HEK293T (cell line): ENCODE measurements around the gene PXT1.

Experiments
- CTCF ChIA-PET: fragments of 350-600 bp; formaldehyde crosslinking; extraction: SDS; loops from one replicate; lab custom pipeline; 2021; ENCODE audit warnings: antibody characterized with exemption, inconsistent platforms; lab: Yijun Ruan, JAX
- POLR2A ChIA-PET: fragments of 350-600 bp; formaldehyde crosslinking; extraction: SDS; loops from one replicate; lab custom pipeline; 2020; ENCODE audit warnings: antibody characterized with exemption, inconsistent platforms; lab: Yijun Ruan, JAX
- DNase-seq: peaks from one replicate; pipeline ENCODE4 v3.0.0; 2012; ENCODE audit warnings: mixed read lengths; ENCODE audit errors: extremely low spot score
- ARNT ChIP-seq: fragments of 450-650 bp; IDR thresholded peaks from 2 replicates; pipeline ENCODE4 v1.6.1; 2017; ENCODE audit warnings: mild to moderate bottlenecking
- BHLHE40 ChIP-seq: fragments of 450-650 bp; IDR thresholded peaks from 2 replicates; pipeline ENCODE4 v1.6.1; 2016; ENCODE audit warnings: mild to moderate bottlenecking, moderate library complexity, borderline replicate concordance
- CTBP1 ChIP-seq: fragments of 450-650 bp; IDR thresholded peaks from 2 replicates; pipeline ENCODE4 v1.6.1; 2016; ENCODE audit warnings: borderline replicate concordance
- ELF4 ChIP-seq: fragments of 450-650 bp; IDR thresholded peaks from 2 replicates; pipeline ENCODE4 v1.6.1; 2017; ENCODE audit warnings: antibody characterized with exemption
- FOXA1 ChIP-seq: fragments of 450-650 bp; IDR thresholded peaks from 2 replicates; pipeline ENCODE4 v1.6.1; 2016; ENCODE audit warnings: mild to moderate bottlenecking
- FOXK2 ChIP-seq: fragments of 450-650 bp; IDR thresholded peaks from 2 replicates; pipeline ENCODE4 v1.6.1; 2016; ENCODE audit warnings: mild to moderate bottlenecking
- FOXM1 ChIP-seq: fragments of 450-650 bp; IDR thresholded peaks from 2 replicates; pipeline ENCODE4 v1.6.1; 2017; ENCODE audit warnings: mild to moderate bottlenecking, borderline replicate concordance
- HDGF ChIP-seq: fragments of 450-650 bp; IDR thresholded peaks from 2 replicates; pipeline ENCODE4 v1.6.1; 2017; ENCODE audit warnings: antibody characterized with exemption, borderline replicate concordance
- L3MBTL2 ChIP-seq: fragments of 450-650 bp; conservative IDR thresholded peaks from 2 replicates; pipeline ENCODE4 v1.6.1; 2016; ENCODE audit warnings: mild to moderate bottlenecking
- LEF1 ChIP-seq: fragments of 450-650 bp; IDR thresholded peaks from 2 replicates; pipeline ENCODE4 v1.6.1; 2017; ENCODE audit warnings: mild to moderate bottlenecking, borderline replicate concordance
- NFRKB ChIP-seq: fragments of 450-650 bp; IDR thresholded peaks from 2 replicates; pipeline ENCODE4 v1.6.1; 2016; ENCODE audit warnings: mild to moderate bottlenecking, moderate library complexity
- SP1 ChIP-seq: fragments of 450-650 bp; IDR thresholded peaks from 2 replicates; pipeline ENCODE4 v1.6.1; 2017
- SUZ12 ChIP-seq: fragments of 450-650 bp; IDR thresholded peaks from 2 replicates; pipeline ENCODE4 v1.6.1; 2016; ENCODE audit warnings: mild to moderate bottlenecking
- TARDBP ChIP-seq: fragments of 450-650 bp; IDR thresholded peaks from 2 replicates; pipeline ENCODE4 v1.6.1; 2016
- ZNF384 ChIP-seq: fragments of 450-650 bp; IDR thresholded peaks from 2 replicates; pipeline ENCODE4 v1.6.1; 2016
- TF ChIP-seq, protein P1 (sequence below): fragments of 450-650 bp; IDR thresholded peaks from 2 replicates; pipeline ENCODE4 v1.6.1; 2016

PXT1 gene

DNA sequence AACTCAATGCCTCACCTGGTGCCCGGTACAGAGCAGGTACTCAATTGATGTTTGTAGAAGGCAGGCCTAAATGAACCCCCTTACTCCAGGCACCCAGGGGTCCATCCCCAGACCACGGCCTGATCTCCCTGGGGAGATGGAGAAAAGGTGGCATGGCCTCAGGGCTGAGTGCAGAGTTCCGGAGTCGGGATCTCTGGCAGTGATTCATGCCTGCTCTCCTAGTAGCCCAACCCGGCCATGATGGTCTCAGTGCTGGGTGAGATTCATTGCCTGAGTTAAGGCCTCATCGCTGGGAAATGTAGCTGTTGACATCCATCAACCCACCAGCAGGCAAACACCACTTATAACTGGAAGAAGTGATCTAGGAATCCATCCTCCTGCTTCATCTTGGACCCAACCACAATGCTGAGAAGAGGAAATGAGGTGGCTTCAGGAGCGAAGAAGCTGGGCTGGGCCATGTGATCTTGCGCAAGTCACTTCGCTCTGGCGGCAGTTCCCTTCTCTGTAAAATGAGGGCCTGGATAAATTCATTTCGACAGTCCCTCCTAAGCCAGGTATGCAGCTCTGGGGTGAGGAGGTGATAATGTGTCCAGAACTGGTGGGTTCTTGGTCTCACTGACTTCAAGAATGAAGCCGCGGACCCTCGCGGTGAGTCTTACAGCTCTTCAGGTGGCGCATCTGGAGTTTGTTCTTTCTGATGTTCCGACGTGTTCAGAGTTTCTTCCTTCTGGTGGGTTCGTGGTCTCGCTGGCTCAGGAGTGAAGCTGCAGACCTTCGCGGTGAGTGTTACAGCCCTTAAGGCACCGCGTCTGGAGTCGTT lies 79.9 kb downstream of the PXT1 start:
- no peak for DNase-seq
- TF ChIP-seq CTBP1 (no peak), ARNT (no peak), L3MBTL2 (no peak), NFRKB (no peak), BHLHE40 (no peak), SP1 (no peak)
- TF ChIP-seq, protein P1, sequence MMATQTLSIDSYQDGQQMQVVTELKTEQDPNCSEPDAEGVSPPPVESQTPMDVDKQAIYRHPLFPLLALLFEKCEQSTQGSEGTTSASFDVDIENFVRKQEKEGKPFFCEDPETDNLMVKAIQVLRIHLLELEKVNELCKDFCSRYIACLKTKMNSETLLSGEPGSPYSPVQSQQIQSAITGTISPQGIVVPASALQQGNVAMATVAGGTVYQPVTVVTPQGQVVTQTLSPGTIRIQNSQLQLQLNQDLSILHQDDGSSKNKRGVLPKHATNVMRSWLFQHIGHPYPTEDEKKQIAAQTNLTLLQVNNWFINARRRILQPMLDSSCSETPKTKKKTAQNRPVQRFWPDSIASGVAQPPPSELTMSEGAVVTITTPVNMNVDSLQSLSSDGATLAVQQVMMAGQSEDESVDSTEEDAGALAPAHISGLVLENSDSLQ, result no peak
- ChIA-PET CTCF (interaction anchor here (0.8 kb wide), 1 partner anchor 61 kb away, joined by 5 read pairs; no protein-coding TSS in a partner anchor), POLR2A (no interaction called here)

DNA sequence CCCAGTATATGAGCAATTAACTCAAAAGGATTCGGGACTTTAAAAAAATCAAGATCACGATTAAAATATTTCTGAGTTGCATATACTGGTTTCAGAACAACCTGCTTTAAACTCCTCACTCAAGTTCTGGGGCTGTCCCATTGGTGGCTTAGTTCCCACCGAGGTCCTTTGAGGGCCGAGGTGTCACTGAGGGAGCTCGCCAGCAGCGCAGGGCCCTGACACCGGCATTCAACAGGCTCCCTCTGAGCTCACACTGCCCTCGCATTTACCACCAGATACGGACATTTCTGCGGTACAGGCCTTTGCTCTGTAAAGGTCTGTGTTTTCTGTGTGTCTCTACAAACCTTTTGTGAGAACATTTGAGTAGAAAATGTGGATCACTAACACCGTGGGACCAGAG lies 81.6 kb downstream of the PXT1 start:
- ChIA-PET POLR2A (no interaction called here), CTCF (interaction anchor here (1.0 to 2.6 kb wide), 3 partner anchors 14 to 237 kb away, joined by 3 to 12 read pairs (median 6); no protein-coding TSS in a partner anchor)
- DNase-seq, result no peak
- TF ChIP-seq, protein P1, result no peak
- TF ChIP-seq FOXM1 (no peak), ZNF384 (no peak), FOXK2 (no peak), NFRKB (no peak), SUZ12 (no peak), CTBP1 (no peak), L3MBTL2 (no peak), ELF4 (no peak), BHLHE40 (no peak), ARNT (no peak), FOXA1 (no peak), TARDBP (no peak), SP1 (no peak), HDGF (no peak)

DNA sequence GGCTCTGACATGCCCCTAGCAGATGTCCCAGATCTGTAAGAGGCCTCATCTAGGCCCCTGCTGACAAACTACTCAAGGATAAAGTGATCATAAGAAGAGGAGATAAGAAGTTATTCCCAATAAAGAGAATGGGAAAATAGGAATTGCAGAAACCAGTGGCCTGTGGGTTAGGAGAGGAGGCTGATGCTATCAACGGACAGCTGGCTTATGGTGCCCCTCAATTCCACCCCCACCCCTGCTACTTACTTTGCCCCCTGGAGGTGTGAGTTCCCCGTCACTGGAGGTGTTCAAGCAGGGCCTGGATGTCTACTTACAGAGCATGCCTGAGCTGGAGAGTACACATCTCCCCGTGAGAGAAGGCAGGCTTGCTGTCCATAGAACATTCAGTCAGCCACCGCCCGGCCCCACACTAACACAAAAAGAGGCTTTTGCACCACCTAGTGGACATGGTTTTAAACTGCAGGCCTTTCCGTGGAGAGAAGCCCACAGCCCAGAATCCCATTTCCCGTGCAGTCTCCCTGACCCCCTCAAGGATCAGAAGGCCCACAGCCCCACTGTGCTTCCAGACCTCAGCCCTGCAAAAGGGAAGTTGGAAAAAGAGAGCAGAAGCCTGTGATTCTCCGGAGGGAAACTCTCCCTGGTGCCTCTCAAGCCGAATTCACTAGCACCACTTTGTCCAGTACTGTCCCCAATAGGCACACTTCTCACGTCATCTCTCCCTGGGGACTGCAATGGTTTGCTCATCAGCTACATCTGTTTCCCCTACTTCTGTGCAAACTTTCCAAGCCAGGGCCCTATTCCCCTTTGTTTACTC lies 82.2 kb downstream of the PXT1 start:
- no peak for TF ChIP-seq CTBP1
- peak; percentile 87 for DNase-seq
- CTCF ChIA-PET, result interaction anchor here (1.0 to 2.6 kb wide), 5 partner anchors 19 to 622 kb away, joined by 3 to 12 read pairs (median 4); partner anchors contain the start of gene BNIP5
- POLR2A ChIA-PET, result no interaction called here

DNA sequence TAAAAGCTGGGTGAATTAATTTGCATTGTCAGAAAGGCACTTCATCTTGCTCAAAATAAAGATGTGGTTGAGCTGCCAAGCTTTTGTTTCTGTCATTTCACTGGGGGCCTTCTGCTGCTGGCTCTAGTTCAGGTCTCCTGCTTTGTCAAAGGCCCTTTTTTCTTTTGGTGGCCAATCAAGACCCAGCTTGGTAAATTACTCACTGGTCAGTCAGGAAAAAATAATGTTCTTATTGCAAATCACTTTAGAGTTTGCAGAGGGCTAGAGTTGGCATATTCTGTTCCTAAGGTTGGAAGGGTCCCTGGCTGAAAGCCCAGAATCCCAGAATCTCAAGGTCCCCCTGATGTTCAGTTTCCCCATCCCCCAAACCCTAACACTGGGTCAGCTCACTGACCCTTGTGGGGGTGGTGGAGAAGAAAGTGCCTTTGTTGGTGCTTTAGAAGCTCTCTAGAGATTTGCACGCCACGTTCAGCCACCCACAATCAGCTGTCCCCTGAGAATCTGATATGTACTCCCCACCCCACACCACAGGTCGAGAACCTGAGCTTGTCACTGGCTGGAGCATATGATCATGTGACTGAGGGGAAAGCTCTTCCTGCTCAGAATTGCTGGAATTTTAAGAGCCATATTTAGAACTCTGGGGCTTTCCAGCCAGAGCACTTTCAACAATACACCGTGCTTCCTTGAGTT lies 84.3 kb downstream of the PXT1 start:
- no peak for TF ChIP-seq FOXM1
- POLR2A ChIA-PET, result no interaction called here
- DNase-seq, result no peak
- CTCF ChIA-PET, result interaction anchor here (0.8 to 1.6 kb wide), 3 partner anchors 12 to 56 kb away, joined by 3 to 7 read pairs (median 3); no protein-coding TSS in a partner anchor

DNA sequence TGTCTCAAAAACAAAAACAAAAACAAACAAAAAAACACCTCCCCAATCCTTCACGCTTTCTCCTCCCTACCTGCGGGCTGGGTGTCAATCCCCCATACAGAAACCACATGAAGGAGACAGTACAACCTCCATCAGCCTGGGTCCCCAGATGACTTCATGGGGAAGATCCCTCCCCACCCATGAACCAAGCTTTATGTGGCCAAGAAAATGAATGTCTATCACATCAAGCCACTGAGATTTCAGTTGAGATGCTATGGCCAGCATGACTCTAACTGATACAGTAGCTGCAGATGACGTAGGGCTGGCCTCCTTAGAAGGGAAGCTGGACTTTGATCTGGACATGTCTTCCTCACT lies 84.8 kb downstream of the PXT1 start:
- POLR2A ChIA-PET, result interaction anchor here (0.9 kb wide), 1 partner anchor 65 kb away, joined by 3 read pairs; no protein-coding TSS in a partner anchor
- TF ChIP-seq L3MBTL2 (no peak), BHLHE40 (no peak), TARDBP (no peak), SP1 (no peak), ELF4 (no peak), SUZ12 (no peak), LEF1 (no peak), ZNF384 (no peak), FOXK2 (no peak)
- TF ChIP-seq, protein P1, result no peak

DNA sequence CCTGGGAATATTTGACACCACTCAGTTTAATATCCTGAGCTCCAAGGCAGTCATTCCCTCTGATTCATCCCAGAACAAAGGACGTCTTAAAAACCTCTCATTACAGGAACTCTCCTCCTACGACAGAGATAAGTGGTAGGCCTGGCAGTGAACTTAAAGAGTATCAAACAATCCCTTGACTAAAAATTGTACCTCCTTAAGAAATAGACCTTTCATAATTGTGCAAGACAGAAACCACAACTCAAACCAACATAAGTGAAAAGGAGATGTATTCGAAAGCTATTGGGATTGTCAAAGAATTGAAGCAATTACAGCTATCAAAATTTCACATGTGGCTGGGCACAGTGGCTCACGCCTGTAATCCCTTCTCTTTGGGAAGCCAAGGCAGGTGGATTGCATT lies 86.8 kb downstream of the PXT1 start:
- ChIA-PET POLR2A (no interaction called here), CTCF (interaction anchor here (1.1 kb wide), 1 partner anchor 15 kb away, joined by 3 read pairs; no protein-coding TSS in a partner anchor)
- TF ChIP-seq BHLHE40, result no peak
- TF ChIP-seq FOXK2, result no peak
- TF ChIP-seq SUZ12, result no peak
- TF ChIP-seq, protein P1, result no peak
- TF ChIP-seq ELF4, result no peak
- TF ChIP-seq LEF1, result no peak
- no peak for TF ChIP-seq TARDBP
- no peak for TF ChIP-seq NFRKB
- no peak for TF ChIP-seq CTBP1
- no peak for TF ChIP-seq ARNT
- no peak for TF ChIP-seq SP1
- no peak for TF ChIP-seq HDGF
- no peak for TF ChIP-seq FOXA1
- TF ChIP-seq ZNF384, result no peak
- TF ChIP-seq L3MBTL2, result no peak
- no peak for TF ChIP-seq FOXM1
- no peak for DNase-seq

More for the DNA sequence above, 84.8 kb downstream of the PXT1 start:
- CTCF ChIA-PET, result interaction anchor here (0.8 to 1.6 kb wide), 3 partner anchors 12 to 55 kb away, joined by 3 to 7 read pairs (median 3); no protein-coding TSS in a partner anchor
- DNase-seq, result no peak
